Right lobe of liver (tissue), 4 donors: Measurements from ENCODE around the gene MYRIP.

Experiments used
- POLR2A ChIP-seq: fragments of 450-650 bp; IDR thresholded peaks from one replicate; pipeline ENCODE4 v1.6.1; 2017; ENCODE audit warnings: antibody characterized with exemption, mild to moderate bottlenecking
- TF ChIP-seq, protein P1 (sequence below), 4 donors: fragments of 200-600 bp in 3 of 4; fragments of 450-650 bp in 1 of 4; IDR thresholded peaks; one replicate each; pipeline versions ENCODE4 v1.5.1 to v1.8.0; 2016 to 2022; ENCODE audit warnings: antibody characterized with exemption in 4 of 4, mild to moderate bottlenecking in 2 of 4
- donor health status: DM: no; HTN: no; CAD: no.
- donor health status: DM: no; HTN: no; CAD: no.
- donor health status: DM: no; HTN: yes; CAD: no.

DNA sequence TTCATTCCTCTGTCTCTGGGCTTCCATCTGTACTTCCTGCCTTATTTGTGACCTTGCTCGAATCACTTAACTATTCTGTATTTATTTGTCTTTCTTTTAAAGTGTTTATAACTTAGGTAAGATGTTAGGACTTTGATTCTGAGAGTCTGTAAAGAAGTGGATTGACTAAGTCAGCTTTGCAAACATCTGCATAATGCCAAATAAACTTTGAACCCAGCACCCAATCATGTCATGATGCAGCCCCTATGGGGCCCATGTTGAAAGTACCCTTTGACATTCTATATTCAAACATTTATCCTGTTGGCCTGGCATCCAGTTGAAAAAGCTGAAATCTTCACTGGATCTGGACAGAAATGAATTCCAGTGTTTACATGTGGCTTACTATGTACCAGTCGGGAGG lies 3.8 kb upstream of the MYRIP start:
- TF ChIP-seq, protein P1, sequence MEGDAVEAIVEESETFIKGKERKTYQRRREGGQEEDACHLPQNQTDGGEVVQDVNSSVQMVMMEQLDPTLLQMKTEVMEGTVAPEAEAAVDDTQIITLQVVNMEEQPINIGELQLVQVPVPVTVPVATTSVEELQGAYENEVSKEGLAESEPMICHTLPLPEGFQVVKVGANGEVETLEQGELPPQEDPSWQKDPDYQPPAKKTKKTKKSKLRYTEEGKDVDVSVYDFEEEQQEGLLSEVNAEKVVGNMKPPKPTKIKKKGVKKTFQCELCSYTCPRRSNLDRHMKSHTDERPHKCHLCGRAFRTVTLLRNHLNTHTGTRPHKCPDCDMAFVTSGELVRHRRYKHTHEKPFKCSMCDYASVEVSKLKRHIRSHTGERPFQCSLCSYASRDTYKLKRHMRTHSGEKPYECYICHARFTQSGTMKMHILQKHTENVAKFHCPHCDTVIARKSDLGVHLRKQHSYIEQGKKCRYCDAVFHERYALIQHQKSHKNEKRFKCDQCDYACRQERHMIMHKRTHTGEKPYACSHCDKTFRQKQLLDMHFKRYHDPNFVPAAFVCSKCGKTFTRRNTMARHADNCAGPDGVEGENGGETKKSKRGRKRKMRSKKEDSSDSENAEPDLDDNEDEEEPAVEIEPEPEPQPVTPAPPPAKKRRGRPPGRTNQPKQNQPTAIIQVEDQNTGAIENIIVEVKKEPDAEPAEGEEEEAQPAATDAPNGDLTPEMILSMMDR (IDR thresholded peaks at IDR 0.05): no peak
- no peak for TF ChIP-seq POLR2A
